Activated CD4-positive, CD25-positive, alpha-beta regulatory T cell treated with anti-CD3 and anti-CD28 coated beads, Interleukin-2, amount 50 U/mL, for 72 hours (primary cell): ENCODE results near the gene TNIK.

Source experiments
- DNase-seq: peaks from one replicate; pipeline ENCODE4 v3.0.0; 2021

Gene TNIK

DNA sequence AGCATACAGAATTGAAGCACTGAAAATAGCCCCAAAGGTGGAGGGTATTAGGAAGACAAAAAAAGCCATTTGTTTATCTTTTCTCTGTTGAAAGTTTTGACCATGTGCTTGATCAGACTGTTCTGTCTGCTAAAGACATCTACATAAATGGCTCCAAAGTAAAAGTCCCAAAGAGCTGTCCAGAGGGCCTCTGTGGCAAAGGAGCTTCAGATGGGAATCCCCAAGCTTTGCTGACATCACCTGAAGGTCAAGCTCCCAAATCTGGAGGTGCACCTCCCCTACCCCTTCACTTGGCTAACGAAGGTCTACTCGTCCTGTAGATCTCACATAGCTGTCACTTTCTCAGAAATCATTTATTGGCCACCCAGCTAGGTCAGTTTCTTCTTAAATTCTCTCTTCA is 239.1 kb downstream of the TNIK start:
- no peak for DNase-seq

DNA sequence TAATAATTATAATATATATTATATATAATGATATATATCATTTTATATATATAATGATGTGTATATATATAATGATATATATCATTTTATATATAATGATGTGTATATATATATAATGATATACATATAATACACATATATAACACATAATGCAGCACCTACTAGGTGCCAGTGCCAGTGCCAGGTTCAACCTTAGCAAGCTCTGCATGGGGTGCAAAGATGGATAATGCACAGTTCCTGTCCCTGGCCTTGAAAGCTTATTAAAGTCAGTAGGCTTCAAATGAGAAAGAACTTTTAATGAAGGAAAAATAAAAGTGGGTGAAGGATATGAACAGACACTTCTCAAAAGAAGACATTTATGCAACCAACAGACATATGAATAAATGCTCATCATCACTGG is 240.9 kb downstream of the TNIK start:
- no peak for DNase-seq

DNA sequence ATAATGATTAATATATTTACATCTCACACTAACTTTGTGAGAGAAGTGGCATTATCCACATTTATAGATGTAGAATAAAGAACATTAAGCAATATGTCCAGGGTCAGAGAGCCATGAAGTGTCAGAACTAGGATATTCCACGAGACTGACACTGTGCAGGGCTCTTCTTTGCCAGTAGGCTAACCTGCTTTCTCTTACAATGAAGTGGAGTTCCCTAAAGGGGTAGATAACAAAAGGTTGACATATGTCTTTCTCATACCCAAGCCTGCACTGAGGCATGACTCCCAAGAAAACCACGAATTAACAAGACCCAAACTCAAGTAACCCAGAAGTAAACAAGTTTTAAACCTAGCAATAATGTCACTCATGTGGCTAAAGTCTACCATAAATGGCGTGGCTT is 242.1 kb downstream of the TNIK start:
- no peak for DNase-seq

DNA sequence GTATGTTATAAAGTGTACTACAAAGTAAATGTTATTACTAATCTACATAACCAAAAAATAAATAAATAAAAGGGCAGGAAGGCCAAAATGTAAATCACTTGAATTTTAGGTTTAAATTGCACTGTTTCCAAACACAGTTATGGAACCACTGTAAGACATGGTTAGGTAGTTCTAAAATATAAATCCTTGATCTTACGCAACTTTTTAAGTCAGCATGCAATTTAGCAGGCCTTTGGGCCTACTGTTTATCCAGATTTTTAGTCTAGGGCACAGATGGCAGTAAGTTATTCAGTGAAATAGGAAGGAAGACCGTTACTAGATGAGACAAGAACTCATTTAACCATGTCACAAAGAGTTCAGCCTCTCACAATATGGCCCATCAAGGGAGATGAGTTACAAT is 246.3 kb downstream of the TNIK start:
- no peak for DNase-seq

DNA sequence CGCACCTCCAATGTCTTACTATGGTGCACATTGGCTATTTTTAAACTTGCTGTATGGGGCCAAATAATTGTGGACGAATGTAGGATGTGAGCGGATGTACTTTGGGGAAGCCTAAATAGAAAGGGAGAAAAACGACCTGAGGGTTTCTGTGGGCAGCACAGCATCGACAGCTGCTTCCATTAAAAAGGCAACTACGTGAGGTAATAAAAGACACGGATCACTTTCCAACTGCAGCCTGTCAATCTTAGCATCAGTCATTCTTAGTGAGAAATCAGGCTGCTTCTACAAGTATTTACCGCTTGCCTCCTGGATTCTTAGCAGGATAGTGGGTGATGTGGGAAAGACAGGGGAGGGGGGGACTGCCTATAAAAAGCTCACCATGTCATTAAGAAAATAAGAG is 247.0 kb downstream of the TNIK start:
- DNase-seq = no peak

DNA sequence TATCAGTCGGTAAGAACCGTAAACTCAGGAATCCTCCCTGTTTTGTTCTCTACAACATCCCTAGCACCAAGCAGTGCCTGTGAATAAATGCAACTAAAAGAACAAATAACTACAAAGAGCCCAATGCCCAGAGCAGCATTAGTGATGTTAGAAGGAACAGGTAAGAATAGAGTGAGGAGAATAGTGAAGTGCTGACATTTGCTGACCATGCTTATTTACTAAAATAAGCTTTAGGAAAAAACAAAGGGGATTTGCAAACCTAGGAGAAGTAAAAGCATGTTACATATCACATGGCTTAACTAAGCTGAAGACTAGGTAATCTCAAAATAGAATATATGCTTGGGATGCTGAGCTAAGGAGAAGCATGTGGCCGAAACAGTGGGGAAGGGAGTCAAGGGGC is 247.6 kb downstream of the TNIK start:
- no peak for DNase-seq

DNA sequence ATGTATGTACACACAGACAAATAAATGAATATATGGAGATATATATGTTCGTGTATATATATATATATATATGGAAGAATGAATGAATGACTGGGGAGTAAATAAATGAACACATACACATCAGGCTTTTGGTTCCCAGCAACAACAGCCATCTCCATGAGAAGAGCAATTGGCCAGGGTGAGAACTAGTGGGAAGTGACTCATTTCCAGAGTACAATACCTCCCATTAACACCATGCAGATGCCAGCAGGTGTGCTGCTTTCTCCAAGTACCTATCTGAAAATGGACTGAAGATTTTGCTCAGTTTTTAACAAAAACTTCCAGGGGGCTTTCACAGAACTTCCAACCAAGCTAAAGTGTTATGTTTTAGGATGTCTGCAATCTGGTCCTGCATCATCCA is 253.9 kb downstream of the TNIK start:
- no peak for DNase-seq

DNA sequence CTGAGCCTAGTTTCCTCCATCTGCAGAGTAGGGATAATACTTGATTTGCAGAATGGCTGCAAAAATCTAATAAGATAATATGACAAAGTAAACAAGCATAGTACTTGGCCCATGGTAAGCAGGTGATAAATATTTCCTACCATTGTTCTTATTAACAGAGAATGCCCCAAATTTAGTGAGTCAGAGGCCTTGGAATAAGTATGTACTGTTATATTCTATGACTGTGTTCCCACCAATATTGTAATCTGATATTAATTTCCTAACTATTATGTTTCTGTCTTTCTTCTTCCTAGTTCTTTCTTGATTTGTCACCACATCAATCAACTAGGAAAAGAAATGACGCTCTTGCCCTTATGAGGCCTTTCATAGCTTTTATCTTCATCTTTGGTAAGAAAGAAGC is 255.3 kb downstream of the TNIK start:
- DNase-seq = no peak

DNA sequence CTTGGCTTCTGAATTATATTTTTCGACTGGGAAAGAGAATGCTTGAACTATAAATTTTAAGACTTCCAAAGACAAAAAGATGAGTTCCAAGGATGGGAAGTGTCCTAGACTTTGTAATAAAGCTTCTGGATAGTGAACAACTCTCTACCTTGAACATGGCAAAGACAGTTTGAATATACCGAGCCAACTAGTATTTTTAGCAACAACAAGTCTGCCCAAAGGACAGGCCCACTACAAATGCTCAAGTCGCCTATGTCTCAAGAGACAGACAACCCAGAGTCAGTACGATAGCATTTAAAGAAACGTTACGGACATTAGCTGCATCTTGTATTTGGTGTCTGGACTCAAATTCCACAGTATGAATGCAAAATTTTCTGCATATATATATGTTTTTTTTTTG is 258.4 kb downstream of the TNIK start:
- DNase-seq = no peak

DNA sequence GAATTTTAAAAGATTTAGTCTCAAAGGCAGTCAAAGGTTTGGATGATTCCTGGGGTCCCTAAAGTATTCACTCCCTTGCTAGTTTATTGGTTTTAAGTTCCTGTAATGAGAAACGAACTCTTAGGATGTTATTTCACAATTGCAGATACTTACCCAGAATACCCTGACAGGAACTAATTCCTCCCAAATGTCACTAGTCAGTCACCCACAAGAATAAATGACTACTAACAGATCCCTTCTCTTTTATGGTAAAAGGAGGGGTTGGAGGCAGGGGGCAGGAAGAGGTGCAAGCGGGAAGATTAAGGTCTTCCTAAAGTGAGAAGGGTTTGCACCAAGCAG is 259.5 kb downstream of the TNIK start:
- DNase-seq = no peak

DNA sequence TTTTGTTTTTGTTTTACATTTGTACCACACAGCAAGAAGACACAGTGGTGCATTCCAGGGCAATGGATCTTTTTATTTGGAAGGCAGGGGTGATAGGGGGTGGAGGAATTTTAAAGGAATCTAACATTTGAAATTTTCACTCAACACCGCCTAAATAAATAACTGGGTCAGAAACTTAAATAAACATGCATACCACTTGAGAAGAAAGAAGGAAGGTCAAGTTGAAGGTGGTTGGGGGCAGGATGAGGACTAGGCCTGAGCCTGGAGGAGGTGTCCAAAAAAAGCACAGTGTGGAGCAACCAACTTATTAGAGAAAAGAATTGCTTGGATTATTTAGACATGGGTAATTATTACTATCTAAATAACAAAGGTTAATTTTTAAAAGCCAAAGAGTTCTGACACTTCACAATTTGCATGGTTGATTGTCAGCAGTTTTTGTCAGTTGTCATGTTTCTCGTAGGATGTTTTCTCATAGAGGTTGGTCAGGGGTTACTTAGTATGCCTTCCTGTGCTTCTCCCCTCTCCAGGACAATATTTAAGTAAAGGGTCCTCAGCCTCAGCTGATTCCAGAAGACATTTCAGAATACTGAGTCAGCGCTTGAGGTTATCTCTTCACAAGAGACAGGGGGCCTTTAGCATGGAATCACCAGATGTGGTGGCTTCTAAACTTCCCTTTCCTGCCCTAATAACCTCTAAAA is 260.0 kb downstream of the TNIK start:
- DNase-seq = no peak

DNA sequence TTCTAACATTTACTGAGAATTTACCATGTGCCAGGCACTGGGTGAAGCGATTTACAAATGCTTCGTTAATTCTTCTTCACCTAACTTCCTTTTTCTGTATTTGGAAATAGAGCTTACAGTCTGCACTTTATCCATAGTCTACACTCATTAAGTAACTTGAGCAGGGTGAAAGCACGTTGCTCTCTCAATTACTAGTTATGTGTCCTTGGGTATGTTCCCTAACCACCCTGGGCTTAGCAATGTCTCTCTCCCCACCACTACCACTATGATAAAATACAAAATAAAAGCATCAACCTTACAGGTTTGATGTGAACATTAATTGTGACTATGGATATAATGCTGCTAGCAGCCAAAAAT is 260.8 kb downstream of the TNIK start:
- DNase-seq = no peak

DNA sequence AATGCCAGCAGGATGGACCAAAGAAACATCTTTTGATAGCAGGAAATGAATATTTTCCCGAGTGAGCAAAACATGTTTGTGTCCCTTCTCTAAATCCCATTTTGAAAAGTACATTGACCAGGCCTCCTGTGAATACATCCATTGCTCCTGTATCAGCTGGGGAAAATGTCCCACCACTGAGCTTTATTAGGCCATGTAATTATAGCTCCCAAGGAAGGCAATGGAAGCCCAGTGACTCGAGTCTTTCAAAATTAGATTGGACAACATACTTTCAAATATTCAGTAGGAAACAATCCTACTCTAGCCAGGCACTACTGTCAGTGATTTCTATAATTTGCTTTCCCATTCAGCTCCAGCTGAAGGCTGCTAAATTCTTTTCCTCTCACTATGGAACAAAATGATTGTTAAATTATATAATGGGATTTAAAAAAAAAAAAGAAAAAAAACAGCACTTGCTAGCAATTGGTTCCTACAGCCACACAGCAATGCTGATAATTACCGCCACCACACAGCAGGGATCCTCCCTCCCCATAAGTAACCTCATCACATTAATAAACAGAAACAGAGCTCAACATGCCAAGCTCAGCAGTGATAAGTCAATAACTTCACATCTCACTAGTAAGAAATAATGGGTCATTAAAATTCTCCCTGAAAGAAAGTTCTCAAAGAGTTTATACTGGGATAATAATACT is 261.3 kb downstream of the TNIK start:
- DNase-seq = no peak

DNA sequence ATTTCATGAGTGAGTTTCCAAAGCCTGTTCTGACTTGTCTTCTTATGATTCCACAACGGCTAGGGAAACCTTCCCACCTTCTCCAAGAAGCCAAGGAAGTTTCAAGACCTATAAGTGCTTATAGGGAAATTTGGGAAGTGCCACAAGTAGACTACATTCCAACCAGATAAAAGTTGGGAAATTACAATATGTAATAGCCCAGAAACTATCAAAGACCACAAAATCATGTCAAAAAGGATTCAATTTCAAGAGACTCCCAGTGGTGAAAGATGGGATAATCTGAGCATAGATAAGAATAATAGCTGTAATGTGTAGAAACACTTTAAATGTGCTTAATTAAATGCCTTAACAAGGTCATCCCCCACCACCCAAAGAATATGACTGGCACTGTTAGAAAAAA is 264.5 kb downstream of the TNIK start:
- no peak for DNase-seq

DNA sequence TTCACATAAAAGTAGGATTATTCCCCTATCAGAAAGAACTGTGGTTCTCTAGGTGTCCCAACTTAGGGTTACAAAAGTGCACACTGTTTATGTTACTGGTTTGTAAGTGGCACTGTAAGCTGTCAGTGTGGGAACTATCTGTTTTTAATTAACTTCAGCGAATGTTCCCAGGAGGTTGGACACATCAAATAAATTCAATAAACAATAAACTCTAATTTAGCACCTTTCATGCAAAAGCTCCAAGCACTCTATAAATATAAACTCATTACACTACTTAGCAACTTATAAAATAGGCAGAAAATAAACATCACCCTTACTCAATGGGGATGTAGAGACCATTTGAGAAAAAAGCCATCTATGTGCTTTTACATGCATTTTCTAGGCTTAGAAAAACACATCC is 265.2 kb downstream of the TNIK start:
- no peak for DNase-seq

DNA sequence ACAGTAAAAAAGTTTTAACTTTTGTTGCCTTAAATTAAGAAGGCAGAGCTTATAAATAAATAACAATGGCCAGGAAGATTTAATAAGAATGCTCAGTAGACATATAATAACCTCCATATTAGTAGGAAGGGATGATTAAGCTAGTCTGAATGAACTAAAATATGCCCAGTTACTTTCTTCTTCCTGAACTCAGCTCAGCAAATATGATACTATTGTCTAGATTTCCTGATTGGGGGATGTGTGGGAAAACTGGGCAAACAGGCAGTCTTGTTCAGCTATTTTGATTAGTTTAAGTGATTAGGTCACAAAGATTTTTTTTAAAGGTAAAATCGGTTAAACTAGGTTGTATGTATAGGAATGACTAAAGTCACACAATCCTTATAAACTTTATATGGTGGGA is 266.5 kb downstream of the TNIK start:
- no peak for DNase-seq

DNA sequence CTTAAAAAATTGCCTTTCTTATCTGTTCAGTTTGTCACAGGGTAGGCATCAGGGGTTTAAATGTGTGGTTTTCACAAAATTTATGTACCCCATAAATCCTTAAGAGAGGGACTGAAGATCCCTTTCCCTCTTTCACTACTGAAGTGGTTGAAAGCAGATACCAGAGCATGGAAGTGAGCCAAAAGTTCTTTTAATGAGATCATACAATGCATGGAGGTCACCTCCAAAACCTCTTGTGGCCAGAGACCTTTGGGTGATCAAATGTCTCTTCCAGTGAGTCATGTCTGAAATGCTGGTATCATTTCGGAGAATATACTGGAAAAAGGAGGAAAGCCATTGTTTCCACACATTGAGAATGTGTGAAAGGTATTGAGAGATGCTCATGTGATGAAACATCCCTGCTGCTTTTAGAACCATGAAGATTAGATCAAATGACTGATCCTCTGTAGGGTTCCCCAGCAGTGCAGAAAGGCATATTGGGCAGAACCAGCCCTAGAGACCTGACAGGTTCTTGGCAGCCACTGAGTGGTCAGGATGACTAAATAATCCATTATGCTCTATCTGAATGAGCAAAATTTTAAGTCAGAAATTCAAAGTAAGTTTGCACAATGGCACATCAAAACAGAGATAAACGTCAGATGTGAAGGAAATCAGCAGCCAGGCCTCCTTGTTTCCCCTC is 267.9 kb downstream of the TNIK start:
- no peak for DNase-seq

DNA sequence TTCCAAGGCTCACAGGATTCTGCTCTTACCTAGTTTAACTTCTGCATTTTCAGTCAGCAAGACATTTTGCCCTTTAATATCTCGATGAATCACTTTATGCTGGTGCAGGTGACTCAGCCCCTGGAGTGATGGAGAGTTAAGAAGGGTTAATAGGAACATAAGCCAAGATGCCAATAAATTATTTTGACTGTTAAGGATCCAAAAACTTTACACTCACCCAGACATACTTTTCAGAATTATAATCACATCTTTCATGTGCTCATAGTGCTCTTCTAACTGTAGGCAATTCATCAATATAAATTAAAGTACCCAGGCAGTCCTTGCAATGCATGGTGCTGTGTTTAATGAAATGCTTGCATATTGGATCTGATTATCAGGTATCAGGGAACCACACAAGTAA is 269.5 kb downstream of the TNIK start:
- no peak for DNase-seq

DNA sequence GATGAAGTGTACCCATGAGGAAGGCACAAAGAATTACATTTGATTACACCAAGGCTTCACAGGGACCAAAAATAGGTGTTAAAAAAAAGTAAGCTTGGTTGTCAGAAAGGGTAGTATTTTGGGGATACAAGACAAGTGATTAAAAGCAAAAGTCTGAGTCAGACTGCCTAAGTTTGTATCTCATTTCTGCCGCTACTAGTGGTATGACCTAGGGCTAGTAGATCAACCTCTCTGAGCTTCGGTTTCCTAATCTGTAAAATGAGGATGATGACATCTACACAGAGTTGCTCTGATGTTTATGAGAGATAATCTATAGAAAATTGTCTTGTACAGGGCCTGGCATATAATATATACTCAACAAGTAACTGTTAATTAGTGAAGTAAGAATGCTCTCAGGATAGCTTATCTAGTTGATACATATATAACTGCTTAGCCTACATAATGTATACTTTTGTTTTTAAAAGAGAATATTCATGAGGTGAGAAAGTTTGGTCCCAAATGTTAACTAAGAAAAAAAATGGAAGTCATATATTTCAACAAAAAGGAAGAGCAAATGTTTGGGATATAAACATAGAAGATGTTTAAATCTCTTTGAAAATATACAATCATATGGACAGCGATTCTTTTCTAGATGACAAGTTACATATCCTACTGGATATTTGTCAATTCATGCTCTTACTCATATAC is 270.7 kb downstream of the TNIK start:
- no peak for DNase-seq

DNA sequence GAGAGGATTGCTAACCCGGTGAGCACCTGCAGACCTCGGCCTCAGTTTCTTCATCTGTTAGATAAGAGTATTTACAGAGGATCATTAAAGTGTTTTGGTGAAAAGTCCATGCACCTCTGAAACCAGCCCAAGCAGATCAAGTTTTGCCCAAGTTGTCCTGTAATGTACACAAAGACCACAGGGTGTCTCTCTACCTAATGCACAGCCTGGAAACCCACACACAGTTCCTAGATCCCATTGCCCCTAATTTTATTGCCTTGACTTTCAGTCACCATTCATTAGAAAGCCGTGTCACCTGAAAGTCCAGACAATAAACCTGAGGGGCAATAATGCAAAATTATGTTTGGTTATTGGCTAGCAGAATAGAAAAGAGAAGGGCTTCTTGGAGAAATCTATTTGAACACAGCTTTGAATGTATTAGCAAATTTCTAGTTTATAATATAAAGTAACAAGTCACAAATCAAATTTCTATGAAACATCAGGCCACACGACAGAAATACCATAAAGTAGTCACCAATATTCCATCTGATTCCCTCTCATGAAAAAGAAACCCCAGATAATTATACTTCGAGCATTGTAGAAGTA is 272.4 kb downstream of the TNIK start:
- no peak for DNase-seq

DNA sequence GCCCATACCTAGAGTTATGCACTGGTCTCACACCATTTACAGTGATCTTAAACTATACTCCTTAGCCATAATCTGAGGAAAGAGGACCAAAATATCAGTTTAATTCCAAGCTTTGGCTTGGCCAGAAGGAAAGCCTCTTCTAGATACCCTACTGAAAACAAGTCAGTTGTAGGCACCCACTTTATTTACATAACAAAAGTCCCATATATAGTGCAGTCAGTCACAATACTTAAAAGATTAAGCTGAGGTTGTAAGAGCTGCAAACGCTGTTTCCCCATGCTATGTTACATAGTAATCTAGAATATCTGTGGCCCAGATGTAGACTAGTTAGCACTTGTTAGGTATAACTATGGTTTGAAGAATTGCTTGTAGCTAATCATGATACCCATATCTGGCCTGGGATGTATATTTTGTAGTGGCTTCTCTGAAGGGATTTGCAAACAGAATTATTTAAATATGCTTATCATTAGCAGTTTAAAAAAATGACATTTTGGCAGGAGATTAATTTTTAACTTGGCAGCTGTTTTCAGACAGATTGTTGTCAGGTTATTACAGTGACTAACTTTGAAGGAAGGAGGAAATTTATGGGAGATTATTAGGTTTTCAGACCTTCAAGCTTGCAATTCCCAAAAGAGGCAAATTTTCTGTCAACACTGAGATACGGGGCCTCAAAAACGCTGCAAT is 273.2 kb downstream of the TNIK start:
- no peak for DNase-seq

DNA sequence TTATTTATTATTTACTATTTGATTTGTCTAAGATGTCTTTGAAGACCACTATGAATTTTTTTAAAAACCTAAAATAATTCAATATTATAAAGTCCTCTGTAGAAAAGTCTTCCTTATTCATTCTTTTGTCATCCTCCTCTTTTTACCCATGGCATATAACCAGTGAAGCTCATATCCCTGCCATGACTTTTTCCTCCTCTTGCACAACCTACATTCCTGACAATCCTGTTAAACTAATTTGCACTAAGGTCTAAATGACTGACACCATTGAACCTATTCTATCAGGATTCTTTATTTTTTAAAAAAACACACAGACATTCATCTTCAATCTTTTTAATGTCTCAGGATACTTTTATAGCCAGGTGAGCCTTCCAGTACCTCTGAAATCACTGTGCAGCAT is 273.8 kb downstream of the TNIK start:
- DNase-seq = no peak

DNA sequence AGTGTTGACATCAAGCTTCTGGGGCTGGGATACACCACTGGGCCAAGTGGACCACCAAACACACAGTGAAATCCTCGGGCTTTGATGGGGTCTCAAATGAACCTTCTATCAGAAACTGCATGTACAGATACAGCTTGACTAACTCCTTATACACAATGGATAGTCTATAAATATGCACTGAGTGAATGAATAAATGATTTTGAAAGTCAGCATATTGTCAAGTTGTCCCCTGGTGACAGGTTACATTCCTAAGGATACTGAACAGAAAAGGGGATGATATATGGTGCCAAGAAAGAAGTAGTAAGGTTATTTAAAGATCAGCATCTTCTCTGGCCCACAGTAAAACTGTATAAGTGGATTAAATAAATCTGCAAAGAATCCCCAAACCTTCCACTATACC is 274.2 kb downstream of the TNIK start:
- DNase-seq = no peak
